ENCODE results near the gene WNT5B.

DNA sequence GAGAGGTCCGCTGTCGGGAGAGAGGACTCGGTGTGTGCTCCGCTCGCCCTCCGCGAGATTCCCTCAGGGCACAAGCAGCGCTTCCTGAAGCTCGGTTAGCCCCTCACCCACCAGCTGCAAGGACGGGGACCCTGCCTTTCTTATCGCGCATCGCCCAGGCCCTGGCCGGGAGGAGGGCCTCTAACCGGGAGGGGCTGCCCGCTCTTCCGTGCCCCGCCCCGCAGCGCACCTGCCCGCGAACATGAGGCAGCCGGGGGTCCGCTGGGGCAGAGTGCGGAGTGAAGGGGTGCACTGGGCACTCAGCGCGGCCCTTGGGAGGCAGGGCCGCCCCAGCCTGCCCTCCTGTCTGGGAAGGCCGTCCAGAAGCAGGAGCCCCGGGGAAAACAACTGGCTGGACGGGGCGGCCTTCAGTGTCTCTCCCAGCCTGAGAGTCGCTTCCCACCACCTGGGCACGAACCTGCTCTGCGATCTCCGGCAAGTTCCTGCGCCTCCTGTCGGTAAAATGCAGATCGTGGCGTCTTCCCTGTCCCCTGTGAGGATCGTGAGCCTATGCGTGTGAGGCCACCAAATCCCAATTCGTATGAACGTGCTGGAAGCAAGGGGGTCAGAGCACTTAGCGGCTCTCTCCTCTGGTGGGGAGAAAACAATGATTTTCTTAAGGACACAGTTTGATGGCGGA is 33.9 kb downstream of the WNT5B start:
- no peak for TF ChIP-seq POLR2A (IDR thresholded peaks at IDR 0.05; ENCODE audit: low read depth, low read length)
- TF ChIP-seq POLR2AphosphoS5 (IDR thresholded peaks at IDR 0.05; ENCODE audit: low read depth, low read length) = no peak

All from GM12892 (cell line).